ENCODE results near the gene CASKIN1.
"Not testable (repeated sequence)": the region's sequence is repeated elsewhere in the genome, so short reads cannot be mapped to it uniquely, and the experiment has no call there.

Gene CASKIN1

GRCh38 chr16:2208772-2209171, 12.4 kb upstream of the CASKIN1 start:
- no peak overlapping the region for H3K27ac ChIP-seq (ENCODE audit: low read depth, low read length)
- H3K9me3 ChIP-seq (ENCODE audit: control insufficient read depth, insufficient read depth, low read length): no peaks in the 10 kb centered on the region
- H3K9ac ChIP-seq (ENCODE audit: low read depth, low read length): no peak overlapping the region
- H3K36me3 ChIP-seq (ENCODE audit: control insufficient read depth, insufficient read depth, low read length): peaks cover 45% of the 10 kb centered on the region
- H3K4me1 ChIP-seq (ENCODE audit: control insufficient read depth, insufficient read depth, low read length): peaks cover 6% of the 10 kb centered on the region; the same call in 1 of the 2 replicates
- no peak overlapping the region for H3K4me3 ChIP-seq (ENCODE audit: low read depth, low read length)
- H3K27me3 ChIP-seq (ENCODE audit: control insufficient read depth, insufficient read depth, low read length): no peaks in the 10 kb centered on the region

DNA sequence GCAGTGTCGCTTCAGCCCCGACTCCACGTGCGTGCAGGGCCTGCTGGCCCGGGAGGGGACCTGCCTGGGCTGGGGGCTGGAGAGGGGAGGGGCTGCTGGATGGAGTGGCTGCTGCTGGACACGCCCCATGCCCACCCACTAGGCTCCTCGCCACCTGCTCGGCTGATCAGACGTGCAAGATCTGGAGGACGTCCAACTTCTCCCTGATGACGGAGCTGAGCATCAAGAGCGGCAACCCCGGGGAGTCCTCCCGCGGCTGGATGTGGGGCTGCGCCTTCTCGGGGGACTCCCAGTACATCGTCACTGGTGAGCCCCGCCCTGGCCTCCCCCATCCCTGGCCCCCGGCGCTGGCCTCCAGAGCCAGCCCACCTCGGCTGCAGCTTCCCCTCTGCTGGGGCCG, 11.9 kb upstream of the CASKIN1 start:
- peaks cover 45% of the 10 kb centered on the region for H3K36me3 ChIP-seq (ENCODE audit: control insufficient read depth, insufficient read depth, low read length)
- H3K9ac ChIP-seq (ENCODE audit: low read depth, low read length): no peak overlapping the region
- H3K27ac ChIP-seq (ENCODE audit: low read depth, low read length): no peak overlapping the region
- peaks cover 5% of the 10 kb centered on the region; the same call in 1 of the 2 replicates for H3K4me1 ChIP-seq (ENCODE audit: control insufficient read depth, insufficient read depth, low read length)
- H3K27me3 ChIP-seq (ENCODE audit: control insufficient read depth, insufficient read depth, low read length): no peaks in the 10 kb centered on the region
- no peak overlapping the region for H3K4me3 ChIP-seq (ENCODE audit: low read depth, low read length)
- no peaks in the 10 kb centered on the region for H3K9me3 ChIP-seq (ENCODE audit: control insufficient read depth, insufficient read depth, low read length)

GRCh38 chr16:2207872-2208271, 11.5 kb upstream of the CASKIN1 start:
- Histone ChIP-seq H3K9ac (ENCODE audit: low read depth, low read length) (no peak overlapping the region), H3K36me3 (ENCODE audit: control insufficient read depth, insufficient read depth, low read length) (peaks cover 41% of the 10 kb centered on the region), H3K27ac (ENCODE audit: low read depth, low read length) (no peak overlapping the region), H3K4me1 (ENCODE audit: control insufficient read depth, insufficient read depth, low read length) (0 out of 2 replicates have a peak, but pooled peaks cover under 1% of the 10 kb centered on the region), H3K27me3 (ENCODE audit: control insufficient read depth, insufficient read depth, low read length) (no peaks in the 10 kb centered on the region), H3K4me3 (ENCODE audit: low read depth, low read length) (no peak overlapping the region), H3K9me3 (ENCODE audit: control insufficient read depth, insufficient read depth, low read length) (no peaks in the 10 kb centered on the region)

- Histone ChIP-seq H3K9ac (ENCODE audit: low read depth, low read length) (no peak overlapping the region), H3K4me1 (ENCODE audit: control insufficient read depth, insufficient read depth, low read length) (no peaks in the 10 kb centered on the region), H3K27me3 (ENCODE audit: control insufficient read depth, insufficient read depth, low read length) (no peaks in the 10 kb centered on the region), H3K4me3 (ENCODE audit: low read depth, low read length) (no peak overlapping the region), H3K9me3 (ENCODE audit: control insufficient read depth, insufficient read depth, low read length) (no peaks in the 10 kb centered on the region), H3K27ac (ENCODE audit: low read depth, low read length) (no peak overlapping the region), H3K36me3 (ENCODE audit: control insufficient read depth, insufficient read depth, low read length) (peaks cover 31% of the 10 kb centered on the region)
Measured at GRCh38 chr16:2206780-2207433, 10.5 kb upstream of the CASKIN1 start.

- Histone ChIP-seq H3K4me3 (ENCODE audit: low read depth, low read length) (peak overlapping the region; percentile 87), H3K4me1 (ENCODE audit: control insufficient read depth, insufficient read depth, low read length) (no peaks in the 10 kb centered on the region), H3K36me3 (ENCODE audit: control insufficient read depth, insufficient read depth, low read length) (peaks cover 31% of the 10 kb centered on the region), H3K27me3 (ENCODE audit: control insufficient read depth, insufficient read depth, low read length) (no peaks in the 10 kb centered on the region), H3K27ac (ENCODE audit: low read depth, low read length) (no peak overlapping the region), H3K9ac (ENCODE audit: low read depth, low read length) (no peak overlapping the region), H3K9me3 (ENCODE audit: control insufficient read depth, insufficient read depth, low read length) (no peaks in the 10 kb centered on the region)
Measured at GRCh38 chr16:2206420-2206779, 10.0 kb upstream of the CASKIN1 start.

GRCh38 chr16:2205967-2206313, 9.5 kb upstream of the CASKIN1 start:
- H3K27me3 ChIP-seq (ENCODE audit: control insufficient read depth, insufficient read depth, low read length): no peaks in the 10 kb centered on the region
- peak overlapping the region; percentile 87 for H3K4me3 ChIP-seq (ENCODE audit: low read depth, low read length)
- no peaks in the 10 kb centered on the region for H3K4me1 ChIP-seq (ENCODE audit: control insufficient read depth, insufficient read depth, low read length)
- no peaks in the 10 kb centered on the region for H3K9me3 ChIP-seq (ENCODE audit: control insufficient read depth, insufficient read depth, low read length)
- H3K9ac ChIP-seq (ENCODE audit: low read depth, low read length): peak overlapping the region; percentile 86
- H3K27ac ChIP-seq (ENCODE audit: low read depth, low read length): peak overlapping the region; percentile 94
- peaks cover 31% of the 10 kb centered on the region for H3K36me3 ChIP-seq (ENCODE audit: control insufficient read depth, insufficient read depth, low read length)

DNA sequence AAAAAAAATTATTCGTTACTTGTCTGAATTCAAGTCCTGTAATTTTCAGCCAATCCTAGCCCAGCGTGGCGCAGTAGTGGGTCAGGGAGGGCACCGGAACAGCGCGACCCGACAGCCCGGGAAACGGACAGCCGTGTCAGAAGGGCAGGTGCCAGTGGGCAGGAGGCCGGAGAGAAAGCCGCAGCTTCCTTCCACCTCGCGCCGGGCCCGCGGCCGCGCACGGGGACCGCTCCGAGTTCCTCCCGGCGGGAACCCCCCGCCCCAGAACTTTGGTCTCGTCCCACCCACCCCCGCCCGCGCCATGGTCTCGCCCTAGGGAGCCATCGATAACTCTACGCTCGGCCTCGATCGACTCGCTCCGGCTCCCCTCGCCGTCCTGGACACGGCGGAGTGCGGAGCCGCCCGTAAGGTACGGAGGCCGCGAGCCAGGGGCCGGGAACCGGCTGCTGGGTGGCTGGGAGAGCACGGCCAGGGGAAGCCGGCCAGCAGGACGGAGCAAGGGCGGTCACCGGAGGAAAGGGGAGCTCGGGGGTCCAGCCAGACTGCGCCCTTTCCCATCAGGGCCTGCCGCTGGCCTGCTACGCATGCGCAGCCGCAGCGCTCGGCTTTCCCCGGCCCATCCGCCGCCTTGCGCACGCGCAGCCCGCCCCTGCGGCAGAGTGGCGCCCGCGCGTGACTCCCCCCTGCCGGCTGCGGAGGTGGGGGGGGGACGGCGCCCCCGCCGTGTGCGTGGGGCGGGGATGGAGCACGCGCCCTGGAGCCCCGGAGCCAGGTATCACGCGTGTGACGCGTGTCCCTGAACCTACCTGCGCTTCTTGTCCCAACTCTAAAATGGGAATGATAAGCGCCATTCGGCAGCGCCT, 8.9 kb upstream of the CASKIN1 start, which contains the start of gene MLST8:
TSS of gene MLST8 (plus strand) at position 351 of the 863 bp plus-strand sequence. CDS start 632 bp downstream, outside the sequence.
- H3K27ac ChIP-seq (ENCODE audit: low read depth, low read length): peak within 1 kb of the TSS; percentile 94
- peaks cover 31% of the 10 kb centered on the region for H3K36me3 ChIP-seq (ENCODE audit: control insufficient read depth, insufficient read depth, low read length)
- H3K4me1 ChIP-seq (ENCODE audit: control insufficient read depth, insufficient read depth, low read length): no peaks in the 10 kb centered on the region
- peaks cover 3% of the 10 kb centered on the region for H3K27me3 ChIP-seq (ENCODE audit: control insufficient read depth, insufficient read depth, low read length)
- no peaks in the 10 kb centered on the region for H3K9me3 ChIP-seq (ENCODE audit: control insufficient read depth, insufficient read depth, low read length)
- H3K4me3 ChIP-seq (ENCODE audit: low read depth, low read length): peak within 1 kb of the TSS; percentile 87
- peak within 1 kb of the TSS; percentile 86 for H3K9ac ChIP-seq (ENCODE audit: low read depth, low read length)

- H3K4me3 ChIP-seq (ENCODE audit: low read depth, low read length): peak overlapping the region; percentile 87
- H3K4me1 ChIP-seq (ENCODE audit: control insufficient read depth, insufficient read depth, low read length): no peaks in the 10 kb centered on the region
- peaks cover 5% of the 10 kb centered on the region for H3K27me3 ChIP-seq (ENCODE audit: control insufficient read depth, insufficient read depth, low read length)
- H3K36me3 ChIP-seq (ENCODE audit: control insufficient read depth, insufficient read depth, low read length): peaks cover 31% of the 10 kb centered on the region
- H3K27ac ChIP-seq (ENCODE audit: low read depth, low read length): no peak overlapping the region
- H3K9me3 ChIP-seq (ENCODE audit: control insufficient read depth, insufficient read depth, low read length): no peaks in the 10 kb centered on the region
- peak overlapping the region; percentile 47; the same call in 1 of the 2 replicates for H3K9ac ChIP-seq (ENCODE audit: low read depth, low read length)
Measured at GRCh38 chr16:2204416-2205103, 8.2 kb upstream of the CASKIN1 start.

DNA sequence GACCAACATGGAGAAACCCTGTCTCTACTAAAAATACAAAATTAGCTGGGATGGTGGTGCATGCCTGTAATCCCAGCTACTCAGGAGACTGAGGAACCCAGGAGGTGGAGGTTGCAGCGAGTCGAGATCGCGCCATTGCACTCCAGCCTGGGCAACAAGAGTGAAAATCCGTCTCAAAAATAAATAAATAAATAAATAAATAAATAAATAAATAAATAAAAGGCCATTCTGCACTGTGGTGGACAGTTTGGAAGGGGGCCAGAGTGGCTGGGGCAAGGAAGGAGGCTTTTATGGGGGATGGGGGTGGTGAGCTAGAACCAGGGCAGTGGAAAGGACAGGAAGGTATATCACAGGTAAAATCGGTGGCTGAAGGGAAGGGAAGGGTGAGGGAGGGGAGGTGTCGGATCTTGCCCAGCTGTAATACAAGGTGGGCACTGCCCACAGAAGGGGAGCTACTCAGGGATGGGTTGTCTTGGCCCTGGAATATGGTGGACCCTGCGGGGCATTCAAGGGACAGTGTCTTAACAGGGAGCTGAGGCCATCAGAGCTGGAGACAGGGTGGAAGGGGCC, 6.8 kb upstream of the CASKIN1 start:
- peaks cover 17% of the 10 kb centered on the region for H3K27me3 ChIP-seq (ENCODE audit: control insufficient read depth, insufficient read depth, low read length)
- not testable (repeated sequence) for H3K4me1 ChIP-seq (ENCODE audit: control insufficient read depth, insufficient read depth, low read length); H3K9ac ChIP-seq (ENCODE audit: low read depth, low read length); H3K9me3 ChIP-seq (ENCODE audit: control insufficient read depth, insufficient read depth, low read length); H3K27ac ChIP-seq (ENCODE audit: low read depth, low read length); H3K4me3 ChIP-seq (ENCODE audit: low read depth, low read length)
- peaks cover 19% of the 10 kb centered on the region for H3K36me3 ChIP-seq (ENCODE audit: control insufficient read depth, insufficient read depth, low read length)

GRCh38 chr16:2200313-2200712, 3.9 kb upstream of the CASKIN1 start:
- peaks cover 38% of the 10 kb centered on the region for H3K27me3 ChIP-seq (ENCODE audit: control insufficient read depth, insufficient read depth, low read length)
- no peaks in the 10 kb centered on the region for H3K9me3 ChIP-seq (ENCODE audit: control insufficient read depth, insufficient read depth, low read length)
- H3K27ac ChIP-seq (ENCODE audit: low read depth, low read length): no peak overlapping the region

More at GRCh38 chr16:2200313-2200712, 3.9 kb upstream of the CASKIN1 start:
- no peak overlapping the region for H3K4me3 ChIP-seq (ENCODE audit: low read depth, low read length)
- no peaks in the 10 kb centered on the region for H3K4me1 ChIP-seq (ENCODE audit: control insufficient read depth, insufficient read depth, low read length)
- no peaks in the 10 kb centered on the region for H3K36me3 ChIP-seq (ENCODE audit: control insufficient read depth, insufficient read depth, low read length)
- no peak overlapping the region for H3K9ac ChIP-seq (ENCODE audit: low read depth, low read length)

Data from HUES48 (cell line).